ENCODE data around the gene PATZ1. TPM values are rescaled to one million over a fixed set of nuclear protein-coding genes. Genes with fewer than 3 reads are reported as not detected.
A peak's percentile ranks its signal among the peaks of the same experiment; 100 is the strongest.

PATZ1 gene
- total and polyA plus RNA-seq, 3 donors from 2014 or later: 23.2 to 48.7 (median 38.1) TPM

GRCh38 chr22:31282748-31283468 lies 63.2 kb downstream of the PATZ1 start:
- 63 to 75% methylated on average over 7 to 8 of the region's 8 CpGs for WGBS, 2 donors
- no peaks in the 10 kb centered on the region for H3K36me3 ChIP-seq (ENCODE audit: low read depth, missing control alignments)
- DNase-seq: no peak
- intact Hi-C loops (cut with DNase I; ENCODE audit: low total_unique reads): no loop called here
- H3K4me3 ChIP-seq: no peak overlapping the region
- H3K4me1 ChIP-seq: peaks cover 14% of the 10 kb centered on the region
- no peak overlapping the region for H3K27ac ChIP-seq
- H3K9me3 ChIP-seq: no peaks in the 10 kb centered on the region
- TF ChIP-seq CTCF (IDR thresholded peaks at IDR 0.05) (no peak), POLR2A (IDR thresholded peaks at IDR 0.05) (no peak)
- H3K27me3 ChIP-seq: no peaks in the 10 kb centered on the region

- Histone ChIP-seq H3K27ac (peak overlapping the region in 1 of 2 donors; percentile 23), H3K4me1 (peaks cover 15% of the 10 kb centered on the region), H3K4me3 (no peak overlapping the region), H3K36me3 (ENCODE audit: low read depth, missing control alignments) (no peaks in the 10 kb centered on the region), H3K27me3 (no peaks in the 10 kb centered on the region), H3K9me3 (no peaks in the 10 kb centered on the region)
- 28 to 73% methylated on average over 4 of the region's 4 CpGs for WGBS, 2 donors
- no peak for TF ChIP-seq CTCF (IDR thresholded peaks at IDR 0.05)
- TF ChIP-seq POLR2A (IDR thresholded peaks at IDR 0.05): no peak
- DNase-seq: peak; percentile 54
- intact Hi-C loops (cut with DNase I; ENCODE audit: low total_unique reads): no loop called here
Measured at GRCh38 chr22:31281733-31282132, 64.4 kb downstream of the PATZ1 start.

GRCh38 chr22:31279821-31280505 lies 66.2 kb downstream of the PATZ1 start:
- no peak for TF ChIP-seq POLR2A (IDR thresholded peaks at IDR 0.05)
- TF ChIP-seq CTCF (IDR thresholded peaks at IDR 0.05): no peak
- Histone ChIP-seq H3K4me1 (peaks cover 12% of the 10 kb centered on the region), H3K36me3 (ENCODE audit: low read depth, missing control alignments) (no peaks in the 10 kb centered on the region), H3K27me3 (no peaks in the 10 kb centered on the region), H3K27ac (no peak overlapping the region), H3K4me3 (no peak overlapping the region), H3K9me3 (no peaks in the 10 kb centered on the region)
- DNase-seq: no peak
- intact Hi-C loops (cut with DNase I; ENCODE audit: low total_unique reads): loop anchor here (10.0 kb wide), 1 partner anchor 75 kb away; no protein-coding TSS in a partner anchor

- H3K4me1 ChIP-seq: peaks cover 7% of the 10 kb centered on the region
- no peak for DNase-seq
- no peaks in the 10 kb centered on the region for H3K9me3 ChIP-seq
- no peaks in the 10 kb centered on the region for H3K36me3 ChIP-seq (ENCODE audit: low read depth, missing control alignments)
- no peak overlapping the region for H3K4me3 ChIP-seq
- H3K27ac ChIP-seq: peak overlapping the region in 1 of 2 donors; percentile 5
- intact Hi-C loops (cut with DNase I; ENCODE audit: low total_unique reads): loop anchor here (10.0 kb wide), 1 partner anchor 74 kb away; no protein-coding TSS in a partner anchor
- TF ChIP-seq POLR2A (IDR thresholded peaks at IDR 0.05): no peak
- TF ChIP-seq CTCF (IDR thresholded peaks at IDR 0.05): no peak
- H3K27me3 ChIP-seq: no peaks in the 10 kb centered on the region
Measured at GRCh38 chr22:31279327-31279669, 66.8 kb downstream of the PATZ1 start.

All from testis (tissue), 3 donors.